HG03135 (cell line): ENCODE measurements around the gene ADCY5.

ENCODE experiments used
- ATAC-seq: cut with Tn5 transposase; IDR thresholded peaks from one replicate; pipeline ENCODE4 v1.9.1; 2021; ENCODE audit warnings: mild to moderate bottlenecking, moderate library complexity; ENCODE audit not compliant: unreplicated experiment

Gene ADCY5

GRCh38 chr3:123372686-123373473 is 76.0 kb downstream of the ADCY5 start:
- ATAC-seq, result no peak

GRCh38 chr3:123371859-123372685 is 76.8 kb downstream of the ADCY5 start:
- ATAC-seq, result no peak

DNA sequence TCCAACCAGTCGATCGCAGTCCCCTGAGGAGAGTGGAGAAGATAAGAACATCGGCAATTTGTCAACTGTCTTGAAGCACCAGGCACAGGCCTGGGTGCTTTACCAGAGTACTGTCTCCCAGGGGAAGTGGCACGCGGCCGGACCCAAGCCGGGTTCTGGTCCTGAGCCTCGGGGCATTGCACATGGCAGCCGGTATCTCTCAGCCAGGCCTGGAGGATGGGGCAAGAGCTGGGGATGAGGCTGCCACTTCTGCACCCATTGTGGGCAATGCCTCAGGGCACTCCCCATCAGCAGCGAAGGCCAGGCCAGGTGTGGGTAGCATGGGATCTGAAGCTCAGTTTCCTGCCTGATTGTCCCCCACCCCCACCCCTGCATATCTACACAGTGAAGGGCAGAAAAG is 77.5 kb downstream of the ADCY5 start:
- no peak for ATAC-seq

GRCh38 chr3:123370819-123371218 is 78.1 kb downstream of the ADCY5 start:
- ATAC-seq, result no peak

GRCh38 chr3:123369085-123369484 is 79.8 kb downstream of the ADCY5 start:
- ATAC-seq, result no peak

GRCh38 chr3:123367467-123368154 is 81.3 kb downstream of the ADCY5 start:
- ATAC-seq, result no peak

DNA sequence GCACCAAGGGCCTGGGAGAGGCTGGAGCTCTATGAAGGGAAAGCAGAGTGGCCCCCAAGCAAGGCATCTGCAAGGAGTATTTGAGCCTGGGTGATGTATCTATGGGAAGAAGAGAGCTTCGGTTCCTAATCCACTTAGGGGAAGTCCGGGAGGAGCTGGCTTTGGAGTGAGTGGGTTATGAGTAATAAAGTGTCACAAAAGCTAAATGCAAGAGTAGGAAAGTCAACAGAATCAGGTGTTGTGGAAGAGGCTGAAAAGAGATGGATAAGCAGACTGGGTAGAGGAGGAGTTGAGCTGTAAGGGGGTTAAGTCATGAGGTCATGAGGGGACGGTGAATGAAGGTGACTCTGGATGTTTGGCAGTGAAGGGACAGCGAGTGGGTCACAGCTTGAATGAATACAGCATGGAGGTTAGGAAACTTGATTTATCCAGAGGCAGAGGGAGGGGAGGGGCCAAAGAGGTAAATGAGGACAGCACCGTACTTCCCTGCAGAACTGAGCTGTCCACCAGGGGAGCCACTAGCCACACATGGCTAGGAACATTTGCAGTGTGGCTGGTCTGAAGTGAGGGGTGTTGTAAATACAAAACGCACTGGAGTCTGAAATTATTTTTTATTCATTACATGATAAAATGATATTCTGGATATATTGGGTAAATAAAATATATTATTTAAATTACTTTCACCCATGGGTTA is 83.3 kb downstream of the ADCY5 start:
- ATAC-seq, result no peak

DNA sequence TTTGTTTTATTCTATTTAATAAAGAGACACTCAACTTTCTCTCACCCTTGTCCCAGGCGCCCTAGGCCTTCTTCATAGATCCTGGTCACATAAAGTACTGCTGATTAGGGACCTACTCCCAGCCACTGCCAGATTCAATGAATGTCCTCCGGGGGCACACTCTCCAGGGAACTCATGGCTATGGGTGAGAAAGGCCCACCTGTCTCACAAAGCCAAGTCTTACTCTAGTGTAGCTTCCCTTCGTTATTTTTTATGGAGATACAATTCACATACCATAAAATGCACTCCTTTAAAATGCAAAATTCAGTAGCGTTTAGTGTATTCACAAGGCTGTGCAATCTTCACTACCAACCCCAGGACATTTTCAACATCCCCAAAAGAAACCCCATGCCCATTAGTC is 87.8 kb downstream of the ADCY5 start:
- ATAC-seq, result no peak

DNA sequence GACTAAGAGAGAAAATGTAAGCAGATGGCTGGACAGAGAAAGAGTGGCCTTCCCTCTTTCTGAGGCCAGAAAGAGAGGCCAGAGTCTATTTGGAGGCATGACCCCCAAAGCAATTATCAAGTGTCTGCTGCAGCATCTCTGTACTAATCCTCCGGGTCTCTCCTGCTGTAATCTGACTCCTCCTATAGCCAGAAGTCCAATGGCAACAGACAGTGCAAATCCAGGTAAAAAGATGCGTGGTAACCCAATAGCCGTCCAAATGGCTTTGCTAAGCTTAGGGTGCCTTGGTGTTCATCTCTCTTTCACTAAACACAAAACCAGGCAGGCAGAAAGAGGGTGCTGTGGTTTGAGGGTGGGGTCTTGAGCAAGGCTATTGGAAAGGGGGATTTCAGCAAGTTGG is 91.6 kb downstream of the ADCY5 start:
- ATAC-seq, result no peak

GRCh38 chr3:123353850-123354233 is 95.0 kb downstream of the ADCY5 start:
- no peak for ATAC-seq

GRCh38 chr3:123353227-123353849 is 95.6 kb downstream of the ADCY5 start:
- ATAC-seq, result no peak

DNA sequence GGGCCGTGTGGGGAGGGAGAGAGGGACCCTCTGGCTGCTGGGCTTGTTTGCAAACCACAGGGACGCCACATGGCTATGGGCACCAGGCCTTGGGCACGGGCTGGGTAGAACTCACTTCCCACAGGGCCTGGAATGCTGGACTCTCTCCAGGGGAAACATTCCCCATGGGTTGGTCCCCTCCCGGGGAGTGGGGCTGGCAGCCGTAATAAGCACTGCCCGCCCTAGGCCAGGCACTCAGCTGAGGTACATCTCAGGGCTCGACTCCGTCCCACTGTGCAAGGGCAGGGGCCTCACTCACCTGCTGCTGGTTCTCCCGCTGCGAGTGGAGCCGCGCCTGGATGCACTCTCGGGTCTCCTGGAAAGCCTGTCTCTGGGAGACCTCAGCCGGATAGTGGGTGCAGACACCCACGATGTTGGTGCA is 96.7 kb downstream of the ADCY5 start:
- ATAC-seq, result no peak

GRCh38 chr3:123351501-123351900 is 97.4 kb downstream of the ADCY5 start:
- no peak for ATAC-seq

DNA sequence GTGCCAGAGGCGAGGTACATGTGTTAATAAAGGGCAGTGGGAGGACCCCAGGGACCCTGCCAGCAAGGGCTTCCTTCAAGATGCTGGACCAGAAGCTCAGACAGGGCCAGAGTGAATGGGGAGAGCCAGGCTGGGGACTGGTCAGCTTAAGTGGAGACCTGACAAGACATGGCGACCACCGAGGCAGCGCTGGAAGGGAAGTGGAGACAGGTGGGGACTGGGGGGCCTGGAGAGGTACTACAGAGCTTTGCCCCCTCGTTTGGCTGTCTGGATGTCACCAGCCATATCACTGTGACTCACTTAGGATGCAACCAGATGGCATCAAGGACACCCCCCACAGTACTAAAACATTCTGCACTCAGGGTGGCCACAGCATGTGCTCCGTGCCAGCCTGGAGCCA is 97.9 kb downstream of the ADCY5 start:
- ATAC-seq, result no peak

- ATAC-seq, result no peak
These were observed 99.1 kb downstream of the ADCY5 start for GRCh38 chr3:123349566-123350435.

- no peak for ATAC-seq
These were observed 99.7 kb downstream of the ADCY5 start for GRCh38 chr3:123349201-123349535.

DNA sequence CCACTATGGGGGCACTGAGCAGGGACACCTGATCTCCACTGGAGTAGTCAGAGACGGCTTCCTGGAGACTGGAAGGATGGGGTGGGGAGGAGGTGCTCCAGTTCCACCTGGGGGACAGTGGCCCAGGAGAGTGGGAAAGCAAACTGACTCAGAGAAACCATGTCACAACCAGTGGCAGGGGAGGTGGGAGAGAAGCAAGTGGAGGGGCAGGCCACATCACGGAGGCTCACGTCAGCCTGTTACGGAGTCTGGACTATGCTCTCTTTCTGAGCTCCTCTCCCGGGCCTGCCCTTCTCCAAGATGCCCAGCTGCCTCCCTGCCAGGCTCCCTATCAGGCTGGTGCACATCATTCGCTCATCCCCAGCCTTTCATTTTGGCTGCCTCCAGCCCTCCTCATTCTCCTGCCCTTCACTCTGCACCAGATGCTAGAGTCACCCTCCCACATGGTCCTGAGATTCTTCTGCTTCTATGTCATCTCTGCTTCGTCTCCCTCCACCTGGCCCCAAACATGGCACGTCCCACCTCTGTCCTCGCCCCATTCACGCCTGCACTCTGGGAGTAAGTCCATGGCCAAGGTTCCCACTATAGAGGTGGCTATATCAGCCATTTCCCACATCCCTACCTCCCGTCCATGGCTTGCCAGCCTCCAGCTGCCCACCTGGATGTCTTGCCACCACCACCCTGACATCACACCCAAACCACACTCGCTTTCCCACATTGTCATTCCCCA is 100.3 kb downstream of the ADCY5 start:
- no peak for ATAC-seq

GRCh38 chr3:123347691-123348264 is 101.1 kb downstream of the ADCY5 start:
- ATAC-seq, result no peak

- ATAC-seq, result no peak
These were observed 101.7 kb downstream of the ADCY5 start for GRCh38 chr3:123347205-123347604.
